Esophagus muscularis mucosa (tissue), 3 donors: ENCODE results near the gene CNTNAP2.

Experiments used
- POLR2A ChIP-seq: fragments of 450-650 bp; IDR thresholded peaks from one replicate; pipeline ENCODE4 v1.6.1; 2017; ENCODE audit warnings: antibody characterized with exemption, moderate library complexity, mild to moderate bottlenecking, low read depth
- POLR2AphosphoS5 ChIP-seq, 2 donors: sonication (generic); formaldehyde crosslinking; IDR thresholded peaks; one replicate each; pipeline ENCODE4 v1.6.1; 2017; ENCODE audit warnings: antibody characterized with exemption in 2 of 2
- TF ChIP-seq, protein P1 (sequence below), 3 experiments: fragments of 200-600 bp in 2 of 3; fragments of 450-650 bp in 1 of 3; sonication (generic) in 2 of 3; IDR thresholded peaks; one replicate each; pipeline ENCODE4 v1.5.1; 2017 to 2019; ENCODE audit warnings: antibody characterized with exemption in 3 of 3, mild to moderate bottlenecking in 2 of 3, moderate library complexity in 1 of 3

- TF ChIP-seq, protein P1, sequence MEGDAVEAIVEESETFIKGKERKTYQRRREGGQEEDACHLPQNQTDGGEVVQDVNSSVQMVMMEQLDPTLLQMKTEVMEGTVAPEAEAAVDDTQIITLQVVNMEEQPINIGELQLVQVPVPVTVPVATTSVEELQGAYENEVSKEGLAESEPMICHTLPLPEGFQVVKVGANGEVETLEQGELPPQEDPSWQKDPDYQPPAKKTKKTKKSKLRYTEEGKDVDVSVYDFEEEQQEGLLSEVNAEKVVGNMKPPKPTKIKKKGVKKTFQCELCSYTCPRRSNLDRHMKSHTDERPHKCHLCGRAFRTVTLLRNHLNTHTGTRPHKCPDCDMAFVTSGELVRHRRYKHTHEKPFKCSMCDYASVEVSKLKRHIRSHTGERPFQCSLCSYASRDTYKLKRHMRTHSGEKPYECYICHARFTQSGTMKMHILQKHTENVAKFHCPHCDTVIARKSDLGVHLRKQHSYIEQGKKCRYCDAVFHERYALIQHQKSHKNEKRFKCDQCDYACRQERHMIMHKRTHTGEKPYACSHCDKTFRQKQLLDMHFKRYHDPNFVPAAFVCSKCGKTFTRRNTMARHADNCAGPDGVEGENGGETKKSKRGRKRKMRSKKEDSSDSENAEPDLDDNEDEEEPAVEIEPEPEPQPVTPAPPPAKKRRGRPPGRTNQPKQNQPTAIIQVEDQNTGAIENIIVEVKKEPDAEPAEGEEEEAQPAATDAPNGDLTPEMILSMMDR (IDR thresholded peaks at IDR 0.05), result no peak
- peak in 1 of 2 donors; percentile 25 for TF ChIP-seq POLR2AphosphoS5 (IDR thresholded peaks at IDR 0.05)
- no peak for TF ChIP-seq POLR2A
These were observed 2186.9 kb downstream of the CNTNAP2 start for GRCh38 chr7:148303295-148304082.
